ENCODE data around the gene AGER.
"Not testable (repeated sequence)": the region's sequence is repeated elsewhere in the genome, so short reads cannot be mapped to it uniquely, and the experiment has no call there.

Gene AGER

GRCh38 chr6:32184084-32184640, at the start of gene AGER:
Gene AGER, minus strand, starts transcription at chr6:32184253. Its CDS starts 31 bp downstream, at chr6:32184222.
- DNase-seq (ENCODE audit: low read depth) = no peak

- no peak for DNase-seq (ENCODE audit: low read depth)
These were observed 42.4 kb upstream of the AGER start for GRCh38 chr6:32226434-32226833.

GRCh38 chr6:32224696-32225095, 40.6 kb upstream of the AGER start:
- DNase-seq (ENCODE audit: low read depth) = no peak

GRCh38 chr6:32223258-32224235, 39.5 kb upstream of the AGER start, which contains the start of gene NOTCH4:
Gene NOTCH4, minus strand, starts transcription at chr6:32224067. Its CDS starts 139 bp downstream, at chr6:32223928.
- no peak for DNase-seq (ENCODE audit: low read depth)

GRCh38 chr6:32222333-32223230, 38.5 kb upstream of the AGER start:
- no peak for DNase-seq (ENCODE audit: low read depth)

GRCh38 chr6:32220021-32220420, 36.0 kb upstream of the AGER start:
- no peak for DNase-seq (ENCODE audit: low read depth)

- DNase-seq (ENCODE audit: low read depth) = no peak
These were observed 34.1 kb upstream of the AGER start for GRCh38 chr6:32218167-32218566.

GRCh38 chr6:32216998-32217397, 32.9 kb upstream of the AGER start:
- DNase-seq (ENCODE audit: low read depth) = no peak

- no peak for DNase-seq (ENCODE audit: low read depth)
These were observed 32.2 kb upstream of the AGER start for GRCh38 chr6:32216285-32216684.

GRCh38 chr6:32215617-32216016, 31.6 kb upstream of the AGER start:
- DNase-seq (ENCODE audit: low read depth) = no peak

- DNase-seq (ENCODE audit: low read depth) = no peak
These were observed 30.1 kb upstream of the AGER start for GRCh38 chr6:32214126-32214525.

- DNase-seq (ENCODE audit: low read depth) = no peak
These were observed 29.6 kb upstream of the AGER start for GRCh38 chr6:32213649-32214048.

GRCh38 chr6:32212076-32212760, 28.2 kb upstream of the AGER start:
- DNase-seq (ENCODE audit: low read depth) = peak; percentile 8

- not testable (repeated sequence) for DNase-seq (ENCODE audit: low read depth)
These were observed 27.4 kb upstream of the AGER start for GRCh38 chr6:32211432-32211831.

GRCh38 chr6:32210191-32210601, 26.1 kb upstream of the AGER start:
- DNase-seq (ENCODE audit: low read depth) = no peak

- no peak for DNase-seq (ENCODE audit: low read depth)
These were observed 24.9 kb upstream of the AGER start for GRCh38 chr6:32208996-32209395.

GRCh38 chr6:32204268-32204715, 20.2 kb upstream of the AGER start:
- DNase-seq (ENCODE audit: low read depth) = no peak

GRCh38 chr6:32203426-32204267, 19.6 kb upstream of the AGER start:
- DNase-seq (ENCODE audit: low read depth) = no peak

GRCh38 chr6:32202186-32202585, 18.1 kb upstream of the AGER start:
- DNase-seq (ENCODE audit: low read depth) = no peak

GRCh38 chr6:32200711-32201475, 16.8 kb upstream of the AGER start:
- DNase-seq (ENCODE audit: low read depth) = no peak

Data from amniotic epithelial cell (primary cell).